Measurements from ENCODE around the gene RPS18. TPM values are rescaled to one million over a fixed set of nuclear protein-coding genes. Genes with fewer than 3 reads are reported as not detected.

The RPS18 gene
- total and polyA plus RNA-seq, 8 donors: 1,052 to 3,510 (median 2,017) TPM

DNA sequence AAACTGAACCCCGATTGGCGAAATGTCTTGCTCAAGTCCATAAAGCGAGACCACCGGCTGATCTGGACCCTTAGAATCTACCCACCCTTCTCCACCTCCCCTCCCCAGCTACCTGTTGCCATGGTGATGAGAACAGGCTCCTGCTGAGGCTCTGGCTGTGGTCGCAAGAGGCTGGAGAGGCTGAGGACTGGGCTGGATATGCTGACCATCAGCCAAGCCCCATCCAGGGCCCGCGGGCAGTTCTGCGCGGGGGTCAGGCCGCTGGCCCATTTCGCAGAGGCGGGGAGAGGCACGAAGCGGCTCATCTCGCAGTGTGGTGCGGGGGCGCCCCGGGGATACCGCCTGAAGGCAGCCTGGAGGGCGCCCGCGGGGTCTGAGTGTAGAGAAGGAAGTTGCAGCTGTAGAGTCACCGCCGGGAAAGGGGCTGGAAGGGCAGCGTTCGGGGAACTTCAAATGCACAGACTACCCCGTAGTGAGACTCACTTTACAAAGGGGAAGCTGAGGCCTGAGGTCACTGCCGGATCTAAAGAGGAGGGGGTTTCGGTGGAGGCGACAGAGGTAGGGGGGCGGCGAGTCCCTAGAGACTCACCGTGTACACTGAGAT, 41.3 kb downstream of the RPS18 start:
- TF ChIP-seq, protein P1, sequence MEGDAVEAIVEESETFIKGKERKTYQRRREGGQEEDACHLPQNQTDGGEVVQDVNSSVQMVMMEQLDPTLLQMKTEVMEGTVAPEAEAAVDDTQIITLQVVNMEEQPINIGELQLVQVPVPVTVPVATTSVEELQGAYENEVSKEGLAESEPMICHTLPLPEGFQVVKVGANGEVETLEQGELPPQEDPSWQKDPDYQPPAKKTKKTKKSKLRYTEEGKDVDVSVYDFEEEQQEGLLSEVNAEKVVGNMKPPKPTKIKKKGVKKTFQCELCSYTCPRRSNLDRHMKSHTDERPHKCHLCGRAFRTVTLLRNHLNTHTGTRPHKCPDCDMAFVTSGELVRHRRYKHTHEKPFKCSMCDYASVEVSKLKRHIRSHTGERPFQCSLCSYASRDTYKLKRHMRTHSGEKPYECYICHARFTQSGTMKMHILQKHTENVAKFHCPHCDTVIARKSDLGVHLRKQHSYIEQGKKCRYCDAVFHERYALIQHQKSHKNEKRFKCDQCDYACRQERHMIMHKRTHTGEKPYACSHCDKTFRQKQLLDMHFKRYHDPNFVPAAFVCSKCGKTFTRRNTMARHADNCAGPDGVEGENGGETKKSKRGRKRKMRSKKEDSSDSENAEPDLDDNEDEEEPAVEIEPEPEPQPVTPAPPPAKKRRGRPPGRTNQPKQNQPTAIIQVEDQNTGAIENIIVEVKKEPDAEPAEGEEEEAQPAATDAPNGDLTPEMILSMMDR (IDR thresholded peaks at IDR 0.05): no peak
- intact Hi-C loops (cut with DNase I): no loop called here
- no peaks in the 10 kb centered on the region for H3K36me3 ChIP-seq
- peak overlapping the region; percentile 65 to 89 (median 82) for H3K4me3 ChIP-seq
- H3K9me3 ChIP-seq: no peaks in the 10 kb centered on the region
- H3K27ac ChIP-seq: peak overlapping the region; percentile 80 to 97 (median 92)
- H3K27me3 ChIP-seq: no peaks in the 10 kb centered on the region
- FAIRE-seq (no peak), ATAC-seq (peak; percentile 1 to 14 (median 7)), DNase-seq (peak; percentile 46 to 86 (median 56))
- WGBS, 2 donors: 1% methylated on average over 33 of the region's 33 CpGs
- H3K4me1 ChIP-seq: peaks cover 6 to 32% (median 10%) of the 10 kb centered on the region in 3 donors

DNA sequence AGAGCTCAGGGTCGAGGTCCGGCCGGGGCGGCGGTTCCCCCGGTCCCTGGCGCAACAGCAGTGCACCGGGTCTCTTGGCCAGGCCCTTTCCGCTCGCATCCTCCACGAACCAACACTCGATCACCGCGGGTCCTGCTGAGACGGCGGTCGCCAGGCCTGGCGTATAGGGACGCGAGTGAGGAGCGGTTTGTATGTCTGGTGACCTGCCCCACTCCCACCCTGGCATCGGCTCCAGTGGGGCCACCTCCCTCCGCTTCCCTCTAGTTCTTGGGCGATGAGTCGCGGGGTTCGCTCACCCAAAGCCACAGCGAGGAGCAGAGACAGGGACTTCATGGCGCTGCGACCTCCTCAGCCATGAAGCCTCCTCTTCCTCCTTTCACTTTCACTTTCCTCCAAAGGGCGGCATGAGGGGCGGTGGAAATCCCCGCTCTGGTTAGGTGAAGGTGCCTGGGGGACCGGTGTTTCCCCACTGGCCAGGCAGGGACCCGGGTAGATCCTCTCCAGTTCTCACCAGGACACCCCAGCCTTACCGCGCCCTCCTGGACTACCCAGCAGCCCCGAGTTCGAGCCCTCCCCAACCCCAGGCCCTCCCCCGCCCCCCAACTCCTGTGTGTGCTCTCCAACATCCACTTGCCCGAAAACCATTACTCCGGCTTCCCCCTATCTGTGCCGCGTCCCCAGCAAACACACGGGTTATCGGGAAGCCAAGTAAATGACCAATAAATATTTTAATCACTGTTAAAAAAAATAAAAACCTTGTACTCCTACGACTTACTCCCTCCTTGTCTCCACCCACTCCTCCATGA, 42.0 kb downstream of the RPS18 start, which contains the start of gene TAPBP:
TAPBP (minus strand) TSS at position 370 of the 806 bp plus-strand sequence; CDS start at position 333, 37 bp downstream.
- TF ChIP-seq, protein P1 (IDR thresholded peaks at IDR 0.05): no peak

DNA sequence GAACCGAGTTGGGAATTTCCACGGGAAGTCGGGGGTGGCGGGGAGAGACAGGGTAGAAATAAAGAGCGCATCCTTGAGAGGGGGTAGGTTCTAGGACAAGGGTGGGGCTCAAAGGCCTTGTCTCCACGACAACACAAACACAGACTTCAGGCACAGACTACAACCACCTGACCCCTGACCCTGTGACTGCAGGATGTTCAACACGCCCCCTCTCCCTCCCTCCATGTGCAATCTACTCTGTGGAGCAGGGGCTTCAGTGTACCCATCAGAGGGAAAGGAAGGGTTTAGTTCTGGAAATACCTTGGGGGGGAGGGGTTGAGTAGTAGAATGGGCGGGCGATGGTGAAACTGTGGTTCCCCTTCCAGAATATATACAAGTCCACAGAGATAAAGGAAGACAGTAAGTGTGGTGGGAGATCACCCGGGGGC, 42.7 kb downstream of the RPS18 start:
- no peak for FAIRE-seq
- H3K4me1 ChIP-seq: peaks cover 6 to 39% (median 10%) of the 10 kb centered on the region in 3 donors

More for the DNA sequence above, 42.0 kb downstream of the RPS18 start, which contains the start of gene TAPBP:
- intact Hi-C loops (cut with DNase I): no loop called here
- no peaks in the 10 kb centered on the region for H3K36me3 ChIP-seq
- H3K9me3 ChIP-seq: no peaks in the 10 kb centered on the region
- peak within 1 kb of the TSS; percentile 65 to 89 (median 82) for H3K4me3 ChIP-seq
- no peaks in the 10 kb centered on the region for H3K27me3 ChIP-seq
- ATAC-seq (peak; percentile 14 to 52 (median 36)), FAIRE-seq (no peak), DNase-seq (peak; percentile 54 to 84 (median 67))
- WGBS, 2 donors: 0% methylated on average over 33 to 47 of the region's 47 CpGs
- peak within 1 kb of the TSS; percentile 80 to 97 (median 92) for H3K27ac ChIP-seq
- H3K4me1 ChIP-seq: peaks cover 6 to 38% (median 10%) of the 10 kb centered on the region in 3 donors

DNA sequence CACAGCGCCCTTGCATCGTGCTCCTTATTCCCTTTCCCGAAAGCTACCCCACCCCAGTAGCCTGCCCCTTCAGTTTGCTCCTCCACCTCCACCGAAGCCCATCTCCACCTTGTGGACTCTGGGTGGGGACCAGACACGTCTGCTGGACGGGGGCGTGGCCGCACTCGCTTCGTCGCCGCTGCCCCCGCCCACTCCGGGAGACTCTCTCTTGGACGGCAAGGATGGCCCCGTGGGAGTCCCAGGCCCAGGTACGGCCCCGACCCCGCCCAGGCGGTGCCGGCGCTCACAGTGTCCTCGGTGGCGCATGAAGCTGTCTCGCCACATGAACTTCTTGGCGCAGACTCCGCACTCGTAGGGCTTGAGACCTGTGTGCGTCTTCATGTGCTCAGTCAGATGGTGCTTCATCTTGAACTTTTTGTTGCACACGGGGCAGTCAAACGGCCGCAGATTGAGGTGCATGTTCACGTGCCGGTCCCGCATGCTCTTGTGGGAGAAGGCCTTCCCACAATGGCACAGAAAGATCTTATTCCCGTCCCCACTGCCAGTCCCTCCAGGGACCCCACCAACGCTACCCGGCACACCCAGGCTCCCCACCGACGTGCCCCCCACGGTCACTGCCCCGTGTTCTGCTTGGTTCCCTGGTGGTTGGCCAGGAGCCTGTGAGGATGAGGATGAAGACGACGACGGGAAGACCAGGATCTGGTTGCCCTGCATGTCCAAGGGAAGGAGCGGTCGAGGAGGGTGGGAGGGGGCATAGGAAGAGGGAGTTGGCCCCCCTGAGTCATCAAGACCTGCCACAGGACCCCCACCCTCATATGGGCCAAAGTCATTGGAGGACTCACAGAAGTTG, 43.3 kb downstream of the RPS18 start:
- intact Hi-C loops (cut with DNase I): no loop called here
- peak; percentile 27 to 77 (median 58) for DNase-seq
- peaks cover 6 to 42% (median 10%) of the 10 kb centered on the region in 3 donors for H3K4me1 ChIP-seq
- ATAC-seq: no peak
- FAIRE-seq: no peak
- no peaks in the 10 kb centered on the region for H3K9me3 ChIP-seq
- TF ChIP-seq, protein P1 (IDR thresholded peaks at IDR 0.05): no peak
- WGBS, 2 donors: 35 to 44% methylated on average over 47 of the region's 47 CpGs
- H3K27ac ChIP-seq: peak overlapping the region; percentile 80 to 97 (median 92)
- peak overlapping the region in 2 of 4 donors; percentile 82 to 89 for H3K4me3 ChIP-seq
- peaks cover 0 to 10% (median 0%) of the 10 kb centered on the region in 3 donors for H3K36me3 ChIP-seq
- no peaks in the 10 kb centered on the region for H3K27me3 ChIP-seq

More for the DNA sequence above, 42.7 kb downstream of the RPS18 start:
- Histone ChIP-seq H3K4me3 (peak overlapping the region in 3 of 4 donors; percentile 65 to 89 (median 82)), H3K36me3 (peaks cover 0 to 4% (median 0%) of the 10 kb centered on the region in 3 donors), H3K27ac (peak overlapping the region; percentile 80 to 97 (median 92)), H3K27me3 (no peaks in the 10 kb centered on the region), H3K9me3 (no peaks in the 10 kb centered on the region)
- 5 to 9% methylated on average over 10 of the region's 10 CpGs for WGBS, 2 donors
- intact Hi-C loops (cut with DNase I): no loop called here
- DNase-seq (peak in 4 of 6 donors; percentile 48 to 72 (median 52)), ATAC-seq (peak; percentile 2 to 11 (median 4))
- TF ChIP-seq, protein P1 (IDR thresholded peaks at IDR 0.05): no peak
